Activated CD8-positive, alpha-beta memory T cell treated with anti-CD3 and anti-CD28 coated beads for 36 hours (primary cell): ENCODE results near the gene PALLD. TPM values are rescaled to one million over a fixed set of nuclear protein-coding genes. Genes with fewer than 3 reads are reported as not detected.
"Not testable (repeated sequence)": the region's sequence is repeated elsewhere in the genome, so short reads cannot be mapped to it uniquely, and the experiment has no call there.

Source experiments
- CTCF ChIA-PET: fragments of 350-600 bp; sonication (Branson Sonifier 250); formaldehyde crosslinking; loops from one replicate; lab custom pipeline; 2021; ENCODE audit warnings: antibody characterized with exemption; lab: Charles Lee
- POLR2A ChIA-PET: fragments of 350-600 bp; sonication (Branson Sonifier 250); formaldehyde crosslinking; loops from one replicate; lab custom pipeline; 2021; ENCODE audit warnings: antibody characterized with exemption; lab: Charles Lee
- total RNA-seq, 2 experiments: library from RNA; stranded (reverse); gene quantifications; one replicate each; pipeline ENCODE4 v1.2.3, GENCODE V29; 2021

PALLD gene
- total RNA-seq, 2 experiments from 2014 or later, result 0.69 to 0.84 TPM

- ChIA-PET CTCF (no interaction called here), POLR2A (no interaction called here)
Observed at GRCh38 chr4:168488869-168489274, 8.0 kb upstream of the PALLD start.

- POLR2A ChIA-PET, result no interaction called here
Observed at GRCh38 chr4:168489616-168490015, 7.2 kb upstream of the PALLD start.

GRCh38 chr4:168490711-168491110 lies 6.1 kb upstream of the PALLD start:
- CTCF ChIA-PET, result no interaction called here
- POLR2A ChIA-PET, result no interaction called here

More at GRCh38 chr4:168489616-168490015, 7.2 kb upstream of the PALLD start:
- CTCF ChIA-PET, result no interaction called here

- ChIA-PET POLR2A (no interaction called here), CTCF (no interaction called here)
Observed at GRCh38 chr4:168491563-168491962, 5.3 kb upstream of the PALLD start.

- ChIA-PET CTCF (no interaction called here), POLR2A (interaction anchor here (0.5 kb wide), 1 partner anchor 22 kb away, joined by 6 read pairs; no protein-coding TSS in a partner anchor)
Observed at GRCh38 chr4:168498251-168498650, 1.4 kb downstream of the PALLD start.

GRCh38 chr4:168499241-168499640 lies 2.4 kb downstream of the PALLD start:
- POLR2A ChIA-PET, result no interaction called here
- CTCF ChIA-PET, result no interaction called here

- ChIA-PET POLR2A (no interaction called here), CTCF (no interaction called here)
Observed at GRCh38 chr4:168501407-168501806, 4.6 kb downstream of the PALLD start.

GRCh38 chr4:168502861-168503260 lies 6.0 kb downstream of the PALLD start:
- ChIA-PET CTCF (no interaction called here), POLR2A (no interaction called here)

GRCh38 chr4:168503652-168504362 lies 7.0 kb downstream of the PALLD start:
- CTCF ChIA-PET, result no interaction called here
- POLR2A ChIA-PET, result no interaction called here

- POLR2A ChIA-PET, result no interaction called here
- CTCF ChIA-PET, result no interaction called here
Observed at GRCh38 chr4:168504526-168504925, 7.7 kb downstream of the PALLD start.

GRCh38 chr4:168506014-168506413 lies 9.2 kb downstream of the PALLD start:
- ChIA-PET CTCF (no interaction called here), POLR2A (no interaction called here)

GRCh38 chr4:168507178-168507815 lies 10.4 kb downstream of the PALLD start:
- ChIA-PET CTCF (no interaction called here), POLR2A (no interaction called here)

- ChIA-PET POLR2A (no interaction called here), CTCF (interaction anchor here (0.8 kb wide), 1 partner anchor 21 kb away, joined by 4 read pairs; no protein-coding TSS in a partner anchor)
Observed at GRCh38 chr4:168508683-168509082, 11.8 kb downstream of the PALLD start.

- ChIA-PET CTCF (no interaction called here), POLR2A (interaction anchor here (0.9 kb wide), 1 partner anchor 22 kb away, joined by 3 read pairs; no protein-coding TSS in a partner anchor)
Observed at GRCh38 chr4:168509786-168510185, 12.9 kb downstream of the PALLD start.

GRCh38 chr4:168511780-168512489 lies 15.1 kb downstream of the PALLD start:
- ChIA-PET POLR2A (no interaction called here), CTCF (interaction anchor here (0.7 kb wide), 1 partner anchor 271 kb away, joined by 3 read pairs; no protein-coding TSS in a partner anchor)

GRCh38 chr4:168513826-168514225 lies 17.0 kb downstream of the PALLD start:
- POLR2A ChIA-PET, CTCF ChIA-PET: not testable (repeated sequence)

- ChIA-PET POLR2A (no interaction called here), CTCF (no interaction called here)
Observed at GRCh38 chr4:168514249-168514852, 17.5 kb downstream of the PALLD start.

- CTCF ChIA-PET, result interaction anchor here (0.6 kb wide), 1 partner anchor 406 kb away, joined by 3 read pairs; no protein-coding TSS in a partner anchor
- POLR2A ChIA-PET, result no interaction called here
Observed at GRCh38 chr4:168515222-168516011, 18.6 kb downstream of the PALLD start.

- POLR2A ChIA-PET, result no interaction called here
- CTCF ChIA-PET, result no interaction called here
Observed at GRCh38 chr4:168516841-168517240, 20.0 kb downstream of the PALLD start.
